ENCODE data around the gene RCSD1.

RCSD1 gene

DNA sequence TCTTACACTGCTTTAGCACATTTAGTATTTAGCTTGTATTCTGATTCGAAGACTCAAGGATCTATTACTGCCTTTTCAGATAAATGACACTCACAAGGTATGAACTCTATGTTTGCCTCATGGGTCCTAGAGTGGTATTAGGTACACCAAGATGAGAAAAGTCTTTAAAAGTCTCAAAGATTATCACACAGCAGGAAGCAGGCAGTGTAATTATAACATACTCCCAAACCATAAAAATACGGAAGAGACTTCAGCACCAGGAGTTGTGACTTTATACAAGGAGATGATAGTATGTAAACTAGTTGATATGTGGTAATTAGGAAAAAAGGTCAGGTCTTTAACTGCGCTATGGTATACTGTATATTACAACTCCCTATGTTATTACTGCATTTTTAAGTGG lies 11.2 kb upstream of the RCSD1 start:
- DNase-seq, result no peak

- no peak for DNase-seq
These were observed 10.0 kb upstream of the RCSD1 start for GRCh38 chr1:167620002-167620401.

DNA sequence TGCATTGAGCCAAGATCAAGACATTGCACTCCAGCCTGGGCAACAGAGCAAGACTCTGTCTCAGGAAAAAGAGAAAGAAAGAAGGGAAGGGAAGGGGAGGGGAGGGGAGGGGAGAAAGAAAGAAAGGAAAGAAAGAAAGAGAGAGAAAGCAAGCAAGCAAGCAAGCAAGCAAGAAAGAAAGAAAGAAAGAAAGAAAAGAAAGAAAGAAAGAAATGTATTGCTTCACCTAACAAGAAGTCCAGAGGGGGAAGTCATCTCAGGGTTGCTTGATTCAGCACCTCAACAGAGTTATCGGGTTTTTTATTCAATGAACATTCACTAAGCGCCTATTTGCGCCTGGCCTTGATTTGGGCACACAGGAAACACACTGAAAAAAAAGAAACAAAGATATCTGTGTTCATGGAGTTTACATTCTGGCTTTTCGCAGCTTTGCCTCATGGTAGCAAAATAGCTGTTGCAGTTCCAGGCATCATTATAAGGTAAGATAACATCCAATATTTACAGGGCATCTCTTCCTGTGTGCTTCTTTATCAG lies 8.2 kb upstream of the RCSD1 start:
- DNase-seq, result no peak

DNA sequence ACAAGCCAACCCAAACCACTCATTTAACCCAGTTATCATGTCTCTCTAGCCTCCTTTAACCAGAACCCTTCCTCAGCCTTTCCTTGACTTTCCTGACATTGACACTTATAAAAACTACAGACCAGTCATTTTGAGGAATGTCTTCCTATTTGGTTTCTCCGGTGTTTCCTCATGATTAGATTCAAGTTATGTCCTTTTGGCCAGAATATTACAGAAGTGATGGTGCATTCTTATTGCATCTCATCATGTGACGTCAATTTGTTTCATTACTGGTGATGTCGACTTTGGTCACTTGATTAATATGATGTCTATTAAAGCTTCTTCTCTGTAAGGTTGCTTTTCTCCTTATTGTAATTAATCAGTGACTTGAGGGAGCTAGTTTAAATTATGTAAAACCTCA lies 6.1 kb upstream of the RCSD1 start:
- DNase-seq, result no peak

GRCh38 chr1:167625040-167625823 lies 4.8 kb upstream of the RCSD1 start:
- no peak for DNase-seq

DNA sequence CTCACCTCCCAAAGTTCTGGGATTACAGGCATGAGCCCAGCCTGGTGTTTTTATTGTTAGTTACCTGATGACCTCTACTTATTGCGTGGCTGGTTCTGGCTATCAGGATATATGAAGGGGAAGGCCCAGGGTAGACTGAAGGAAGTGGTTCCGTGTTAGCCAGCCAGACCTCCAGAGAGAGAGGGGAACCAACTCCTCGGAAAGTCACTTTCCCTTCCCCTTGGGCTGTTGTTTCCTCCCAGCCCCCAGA lies 2.5 kb upstream of the RCSD1 start:
- DNase-seq, result no peak

- no peak for DNase-seq
These were observed 2.0 kb upstream of the RCSD1 start for GRCh38 chr1:167627865-167628641.

DNA sequence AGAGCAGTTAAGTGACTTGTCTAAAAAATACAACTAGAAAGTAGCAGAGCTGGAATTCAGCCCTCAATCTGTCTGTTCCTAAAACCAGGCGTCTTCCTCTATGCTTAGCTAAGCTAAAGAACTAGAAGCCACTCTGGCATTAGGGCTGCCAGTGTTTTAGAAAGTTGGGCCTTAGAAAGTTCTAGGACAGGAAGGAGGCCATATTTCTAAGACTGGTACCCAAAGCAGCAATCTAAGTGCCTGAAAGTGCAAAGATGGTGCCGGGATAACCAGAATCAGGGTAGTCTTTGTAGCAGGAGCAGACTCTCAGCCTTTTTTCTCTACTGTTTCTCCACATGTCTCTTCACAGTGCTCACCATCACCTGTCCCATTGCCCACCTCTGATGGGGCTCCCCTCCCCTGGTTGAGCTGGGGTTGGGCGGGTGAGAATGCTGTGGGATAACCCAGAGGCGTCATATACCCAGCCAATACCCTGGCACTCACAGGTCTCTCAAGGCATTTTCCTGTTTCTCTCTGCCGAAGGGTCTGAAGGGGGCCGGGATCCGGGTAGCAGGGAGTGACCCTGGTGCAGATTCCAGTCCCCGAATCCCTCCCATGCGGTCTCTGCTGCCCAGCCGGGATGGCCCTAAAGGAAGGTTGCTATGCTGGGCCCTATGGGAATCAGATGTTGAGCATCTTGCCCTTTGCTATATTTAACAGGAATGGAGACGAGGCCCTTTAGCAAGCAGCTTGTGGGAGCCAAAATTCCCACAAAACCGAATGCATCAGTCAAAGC lies 1.1 kb upstream of the RCSD1 start:
- no peak for DNase-seq

GRCh38 chr1:167630568-167631385 lies 745 bp downstream of the RCSD1 start:
- DNase-seq, result no peak

DNA sequence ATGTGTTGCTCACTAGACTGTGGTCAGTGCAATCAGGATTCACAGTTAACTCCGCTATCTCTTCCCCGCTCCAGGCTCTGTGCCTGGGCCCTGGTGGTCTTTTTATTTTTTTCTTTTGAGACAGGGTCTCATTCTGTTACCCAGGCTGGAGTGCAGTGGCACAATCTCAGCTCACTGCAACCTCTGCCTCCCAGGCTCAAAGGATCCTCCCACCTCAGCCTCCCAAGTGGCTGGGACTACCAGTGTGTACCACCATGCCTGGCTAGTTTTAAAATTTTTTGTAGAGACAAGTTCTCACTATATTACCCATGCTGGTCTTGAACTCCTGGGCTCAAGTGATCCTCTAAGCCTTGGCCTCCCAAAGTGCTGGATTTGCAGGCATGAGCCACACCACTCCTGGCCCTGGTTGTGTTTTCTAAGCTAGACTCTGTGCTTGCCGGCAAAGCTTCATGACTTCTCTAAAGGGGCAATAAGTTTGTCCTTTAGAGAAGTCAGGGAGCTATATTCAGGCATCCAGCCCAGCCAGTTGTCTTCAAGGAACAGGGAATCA lies 1.4 kb downstream of the RCSD1 start:
- DNase-seq, result no peak

DNA sequence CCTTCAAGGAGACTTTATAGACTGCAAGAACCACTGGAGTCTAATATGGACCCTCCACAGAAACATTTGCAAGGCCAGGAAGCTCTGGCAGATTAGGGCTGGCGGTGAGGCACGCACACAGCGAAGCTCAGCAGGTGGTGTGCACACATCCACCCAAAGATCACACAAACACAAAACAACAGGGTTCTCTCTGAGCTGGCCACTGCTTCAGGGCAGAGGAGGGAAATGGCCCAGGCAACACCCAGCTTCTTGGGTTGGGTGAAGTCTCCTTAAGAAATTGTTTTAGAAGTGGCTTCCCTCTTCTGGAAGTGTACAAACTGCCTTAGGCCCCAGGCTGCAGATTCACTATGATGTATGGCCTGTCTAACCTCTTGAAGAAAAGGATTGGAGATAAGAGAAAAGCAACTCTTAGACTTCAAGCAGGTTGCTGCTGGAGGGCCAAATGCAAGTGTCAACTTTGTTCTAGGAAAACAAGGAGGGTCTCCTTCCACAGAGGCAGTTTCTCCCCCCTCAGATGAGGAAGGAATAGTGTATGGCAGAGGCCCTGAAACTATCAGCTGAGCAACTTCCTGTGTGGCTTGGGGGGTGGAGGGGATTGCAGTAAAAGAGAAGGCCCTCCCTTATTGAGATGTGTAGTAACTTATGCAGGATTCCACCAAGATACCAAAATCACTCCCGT lies 2.0 kb downstream of the RCSD1 start:
- no peak for DNase-seq

DNA sequence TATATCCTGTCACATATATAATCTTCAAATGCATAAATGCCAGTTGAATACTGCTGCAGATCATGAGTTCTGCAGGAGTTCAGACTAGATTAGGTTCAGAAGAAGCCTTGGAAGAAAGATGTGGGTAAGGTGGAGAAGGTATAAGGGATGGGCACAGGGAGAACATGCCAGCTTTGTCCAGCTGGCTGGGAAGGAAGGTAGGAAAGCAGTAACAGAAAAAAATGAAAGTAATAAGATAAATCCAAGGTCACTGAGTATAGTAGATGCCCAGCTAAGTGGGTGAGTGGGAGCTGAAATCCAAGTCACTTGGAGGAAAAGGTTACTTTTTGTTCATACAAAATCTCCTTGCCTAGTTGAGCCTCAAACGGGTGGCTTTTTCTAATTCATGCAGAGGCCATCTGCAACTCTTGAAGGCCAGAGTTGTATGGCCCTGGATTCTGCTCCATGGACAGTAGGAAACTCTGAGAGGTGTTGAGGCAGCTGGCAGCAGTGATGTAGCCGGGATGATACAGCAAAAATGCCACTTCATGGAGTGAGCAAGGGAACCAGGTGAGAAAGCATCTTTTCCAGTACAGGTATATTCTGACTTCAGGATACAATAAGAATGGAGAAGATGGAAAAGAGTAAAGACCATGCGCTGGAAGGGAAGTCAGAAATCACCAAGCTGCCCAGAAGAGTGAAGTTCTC lies 3.4 kb downstream of the RCSD1 start:
- DNase-seq, result no peak

- DNase-seq, result no peak
These were observed 4.4 kb downstream of the RCSD1 start for GRCh38 chr1:167634435-167634834.

DNA sequence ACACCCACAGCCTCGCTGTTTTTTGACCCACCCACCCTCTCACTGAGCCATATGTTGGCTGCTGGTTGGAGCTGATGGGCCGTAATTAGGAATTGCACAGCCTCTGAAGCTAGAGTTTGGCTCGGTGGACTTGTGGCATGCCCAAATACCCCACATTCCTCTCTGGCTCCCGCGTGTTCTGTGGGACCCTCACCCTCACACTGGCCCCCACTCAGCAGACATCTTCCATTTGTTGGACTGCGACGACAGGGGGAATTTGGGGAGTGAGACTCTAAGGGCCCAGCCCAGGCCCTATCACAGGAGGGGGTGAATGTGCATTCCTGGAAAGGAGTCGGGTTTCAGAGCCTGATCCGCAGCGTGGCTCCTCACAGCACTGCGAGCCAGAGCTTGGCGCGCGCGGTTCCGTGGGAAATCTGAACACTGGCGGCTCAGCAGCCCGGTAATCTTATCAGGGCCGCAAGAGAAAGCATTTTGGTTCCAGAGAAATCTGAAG lies 5.2 kb downstream of the RCSD1 start:
- no peak for DNase-seq

GRCh38 chr1:167635941-167636340 lies 5.9 kb downstream of the RCSD1 start:
- DNase-seq, result no peak

GRCh38 chr1:167638064-167638463 lies 8.0 kb downstream of the RCSD1 start:
- DNase-seq, result no peak

DNA sequence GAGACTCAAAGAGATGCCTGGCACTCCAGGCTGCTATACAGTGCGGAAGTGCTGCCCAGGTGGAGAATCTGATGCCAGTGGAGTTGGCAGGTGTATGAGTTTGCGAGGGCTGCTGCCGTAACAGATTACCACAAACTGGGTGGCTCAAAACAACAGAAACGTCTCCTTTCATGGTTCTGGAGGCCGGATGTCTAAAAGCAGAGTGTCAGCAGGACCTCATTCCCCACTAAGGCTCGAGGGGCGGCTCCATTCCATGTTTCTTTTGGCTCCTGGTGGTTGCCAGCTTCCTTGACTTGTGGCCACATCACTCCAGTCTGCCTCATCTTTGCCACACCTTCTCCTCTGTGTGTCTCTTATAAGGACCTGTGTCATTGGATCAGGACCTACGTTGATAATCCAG lies 10.0 kb downstream of the RCSD1 start:
- DNase-seq, result no peak

- no peak for DNase-seq
These were observed 11.9 kb downstream of the RCSD1 start for GRCh38 chr1:167641786-167642500.

- no peak for DNase-seq
These were observed 12.4 kb downstream of the RCSD1 start for GRCh38 chr1:167642501-167642826.

GRCh38 chr1:167643441-167643840 lies 13.4 kb downstream of the RCSD1 start:
- DNase-seq, result no peak

DNA sequence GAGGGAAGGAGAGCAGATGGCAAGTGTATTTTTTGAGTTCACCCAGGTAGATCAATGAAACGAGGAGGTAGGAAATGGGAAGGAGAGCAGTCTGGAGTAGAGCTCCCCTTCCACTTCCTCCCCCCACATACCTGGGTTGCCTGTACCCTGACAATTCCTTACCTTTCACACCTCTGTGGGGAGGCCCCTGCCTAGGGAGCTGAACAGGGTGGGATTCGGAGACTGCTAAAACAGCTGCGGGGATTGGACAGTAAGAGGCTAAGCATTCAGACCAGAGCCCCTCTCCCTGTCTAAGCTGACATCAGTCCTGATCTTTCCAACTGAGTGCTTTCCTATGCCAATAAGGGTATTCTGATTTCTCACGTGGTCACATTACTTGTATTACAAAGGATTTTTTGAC lies 14.5 kb downstream of the RCSD1 start:
- DNase-seq, result no peak
